ENCODE measurements around the gene SOX14.

- TF ChIP-seq CTCF (IDR thresholded peaks at IDR 0.05) (no peak), EZH2 (IDR thresholded peaks at IDR 0.05; ENCODE audit: borderline replicate concordance, insufficient read depth, low read depth, low read length, poor library complexity, severe bottlenecking) (no peak)
Observed at GRCh38 chr3:137738710-137739109, 25.4 kb upstream of the SOX14 start.
